DND-41 (cell line): Measurements from ENCODE around the gene GNAZ.

ENCODE experiments used
- ATAC-seq: fragments of 200-7000 bp; cut with Tn5 transposase; 3 replicates; pipeline ENCODE4 v1.9.1; 2021; ENCODE audit warnings: low read depth; ENCODE audit not compliant: insufficient read depth
- DNase-seq: peaks from one replicate; pipeline ENCODE4 v3.0.0-alpha.2; 2020
- H2AFZ ChIP-seq: 2 replicates; pipeline ENCODE4 v1.6.0; 2012; ENCODE audit warnings: low read depth, low read length
- H3K27ac ChIP-seq: 2 replicates; pipeline ENCODE4 v1.5.1; 2012; ENCODE audit warnings: low read length, inconsistent platforms
- H3K27me3 ChIP-seq: fragments of 200-600 bp; sonication (generic); 2 replicates; pipeline ENCODE4 v1.6.0; 2012; ENCODE audit warnings: low read length, mild to moderate bottlenecking, inconsistent platforms; ENCODE audit not compliant: insufficient read depth, poor library complexity
- H3K36me3 ChIP-seq: 2 replicates; pipeline ENCODE4 v1.5.1; 2012; ENCODE audit warnings: low read length, inconsistent platforms; ENCODE audit not compliant: insufficient read depth
- H3K4me1 ChIP-seq: 2 replicates; pipeline ENCODE4 v1.5.1; 2012; ENCODE audit warnings: mild to moderate bottlenecking, low read length; ENCODE audit not compliant: insufficient read depth
- H3K4me2 ChIP-seq: 2 replicates; pipeline ENCODE4 v1.6.0; 2012; ENCODE audit warnings: mild to moderate bottlenecking, moderate library complexity, low read length, inconsistent platforms; ENCODE audit not compliant: insufficient read depth
- H3K4me3 ChIP-seq, 2 experiments: fragments of 200-600 bp in 1 of 2; shearing (Covaris generic) in 1 of 2; 2 replicates each; pipeline ENCODE4 v1.5.1; 2012 to 2016; ENCODE audit warnings: inconsistent platforms in 2 of 2, low read length in 2 of 2, mild to moderate bottlenecking in 2 of 2, low read depth in 1 of 2, moderate library complexity in 1 of 2
- H3K79me2 ChIP-seq: 2 replicates; pipeline ENCODE4 v1.6.0; 2012; ENCODE audit warnings: low read length, inconsistent platforms; ENCODE audit not compliant: insufficient read depth
- H3K9ac ChIP-seq: 2 replicates; pipeline ENCODE4 v1.6.0; 2012; ENCODE audit warnings: low read depth, mild to moderate bottlenecking, inconsistent platforms, low read length, moderate library complexity
- H3K9me3 ChIP-seq: 2 replicates; pipeline ENCODE4 v1.5.1; 2012; ENCODE audit warnings: low read length, moderate library complexity, mild to moderate bottlenecking, inconsistent platforms; ENCODE audit not compliant: insufficient read depth, severe bottlenecking
- H4K20me1 ChIP-seq: 2 replicates; pipeline ENCODE4 v1.6.0; 2012; ENCODE audit warnings: low read length; ENCODE audit not compliant: insufficient read depth
- EZH2 ChIP-seq: IDR thresholded peaks from 3 replicates; pipeline ENCODE4 v1.6.1; 2012; ENCODE audit warnings: borderline replicate concordance, low read depth, mild to moderate bottlenecking, moderate library complexity, low read length, inconsistent platforms; ENCODE audit not compliant: severe bottlenecking
- TF ChIP-seq, protein P1 (sequence below): IDR thresholded peaks from 2 replicates; pipeline ENCODE4 v1.5.1; 2012; ENCODE audit warnings: borderline replicate concordance, low read length, moderate library complexity, mild to moderate bottlenecking; ENCODE audit not compliant: poor library complexity, severe bottlenecking; ENCODE audit errors: extremely low read depth

GNAZ gene

DNA sequence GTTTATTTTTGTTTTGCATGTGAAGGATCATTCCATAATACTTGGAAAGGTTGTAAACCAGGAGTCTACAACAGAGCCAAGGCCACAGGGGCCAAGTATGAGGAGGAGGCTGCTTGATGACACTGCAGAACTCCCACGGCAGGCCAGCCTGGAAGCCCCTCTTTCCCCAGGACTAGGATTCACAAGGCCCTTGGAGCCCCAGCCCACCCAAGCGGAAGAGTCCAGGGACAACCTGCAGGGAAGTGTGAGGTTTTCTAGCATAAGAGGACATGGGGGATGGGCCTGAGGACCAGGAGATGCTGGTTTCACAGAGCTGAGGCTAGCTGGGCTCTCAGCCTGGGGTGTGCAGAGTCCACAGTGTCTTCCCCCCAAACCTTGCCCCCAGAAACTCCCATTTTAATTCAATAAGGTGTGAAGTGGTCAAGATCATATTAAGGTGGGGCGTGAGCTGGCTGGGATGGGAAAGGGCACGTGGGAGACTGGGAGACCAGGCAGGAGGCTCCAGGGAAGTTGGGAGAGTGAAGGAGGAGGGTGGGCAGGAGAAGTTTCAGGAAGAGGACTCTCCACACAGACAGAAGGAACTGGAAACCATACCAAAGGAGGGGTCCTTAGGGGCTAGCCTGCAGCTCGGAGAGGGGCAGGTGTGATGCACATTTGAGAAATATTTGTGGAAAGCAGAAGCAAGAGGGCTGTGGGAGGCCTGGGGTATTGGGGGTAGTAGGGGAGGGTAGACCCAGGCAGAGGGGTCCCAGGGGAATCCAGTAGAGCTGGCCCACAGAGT, 12.4 kb downstream of the GNAZ start:
- H3K4me3 ChIP-seq, result no peak overlapping the region
- no peak overlapping the region for H3K4me2 ChIP-seq
- no peaks in the 10 kb centered on the region for H3K79me2 ChIP-seq
- DNase-seq (no peak), ATAC-seq (no peak)
- no peaks in the 10 kb centered on the region for H3K36me3 ChIP-seq
- H4K20me1 ChIP-seq, result peaks cover 16% of the 10 kb centered on the region
- H3K9me3 ChIP-seq, result no peaks in the 10 kb centered on the region
- H3K4me1 ChIP-seq, result peaks cover 7% of the 10 kb centered on the region
- TF ChIP-seq, protein P1, sequence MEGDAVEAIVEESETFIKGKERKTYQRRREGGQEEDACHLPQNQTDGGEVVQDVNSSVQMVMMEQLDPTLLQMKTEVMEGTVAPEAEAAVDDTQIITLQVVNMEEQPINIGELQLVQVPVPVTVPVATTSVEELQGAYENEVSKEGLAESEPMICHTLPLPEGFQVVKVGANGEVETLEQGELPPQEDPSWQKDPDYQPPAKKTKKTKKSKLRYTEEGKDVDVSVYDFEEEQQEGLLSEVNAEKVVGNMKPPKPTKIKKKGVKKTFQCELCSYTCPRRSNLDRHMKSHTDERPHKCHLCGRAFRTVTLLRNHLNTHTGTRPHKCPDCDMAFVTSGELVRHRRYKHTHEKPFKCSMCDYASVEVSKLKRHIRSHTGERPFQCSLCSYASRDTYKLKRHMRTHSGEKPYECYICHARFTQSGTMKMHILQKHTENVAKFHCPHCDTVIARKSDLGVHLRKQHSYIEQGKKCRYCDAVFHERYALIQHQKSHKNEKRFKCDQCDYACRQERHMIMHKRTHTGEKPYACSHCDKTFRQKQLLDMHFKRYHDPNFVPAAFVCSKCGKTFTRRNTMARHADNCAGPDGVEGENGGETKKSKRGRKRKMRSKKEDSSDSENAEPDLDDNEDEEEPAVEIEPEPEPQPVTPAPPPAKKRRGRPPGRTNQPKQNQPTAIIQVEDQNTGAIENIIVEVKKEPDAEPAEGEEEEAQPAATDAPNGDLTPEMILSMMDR, result no peak
- TF ChIP-seq EZH2, result no peak
- no peak overlapping the region for H3K27ac ChIP-seq
- H3K9ac ChIP-seq, result no peak overlapping the region
- no peak overlapping the region for H2AFZ ChIP-seq
- H3K27me3 ChIP-seq, result no peaks in the 10 kb centered on the region

DNA sequence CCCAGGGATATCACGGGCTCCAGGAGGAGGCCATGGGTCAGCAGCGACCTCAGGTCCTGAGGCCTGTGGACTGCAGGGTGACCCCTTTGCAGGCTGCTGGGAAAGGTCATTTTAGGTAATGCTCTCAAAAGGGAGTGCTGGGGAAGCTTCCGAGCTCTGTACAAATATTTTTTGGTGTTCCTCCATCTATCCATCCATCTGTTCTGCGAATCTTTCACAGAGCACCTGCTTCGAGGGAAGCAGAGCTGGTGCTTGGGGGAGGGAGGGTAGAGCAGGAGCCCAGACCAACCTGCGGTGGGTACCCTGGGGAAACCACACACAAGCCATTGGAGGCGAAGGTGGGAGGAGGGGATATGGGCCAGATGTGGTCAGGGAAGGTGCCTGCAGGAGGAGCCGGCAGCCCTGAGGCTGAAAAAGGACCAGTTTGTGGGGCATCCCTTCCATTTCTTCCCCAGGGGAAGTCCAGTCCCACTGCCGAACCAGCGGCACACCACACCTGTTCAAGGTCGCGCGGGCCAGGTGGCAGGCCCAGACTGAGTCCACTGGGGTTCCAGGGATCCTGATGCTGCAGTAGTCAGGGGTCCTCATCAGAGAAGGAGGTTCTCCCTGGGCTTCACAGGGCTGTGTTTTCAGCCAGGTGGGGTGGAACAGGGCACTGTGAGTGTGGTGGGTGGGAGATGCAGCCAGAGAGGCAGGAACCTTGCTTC, 13.1 kb downstream of the GNAZ start:
- Histone ChIP-seq H3K9ac (no peak overlapping the region), H3K27me3 (no peaks in the 10 kb centered on the region), H3K4me1 (peaks cover 10% of the 10 kb centered on the region), H2AFZ (no peak overlapping the region), H3K27ac (no peak overlapping the region), H3K9me3 (no peaks in the 10 kb centered on the region), H3K36me3 (no peaks in the 10 kb centered on the region), H3K4me2 (no peak overlapping the region), H3K4me3 (no peak overlapping the region), H3K79me2 (no peaks in the 10 kb centered on the region), H4K20me1 (peaks cover 17% of the 10 kb centered on the region)
- ATAC-seq, result no peak
- DNase-seq, result no peak
- no peak for TF ChIP-seq EZH2
- TF ChIP-seq, protein P1, result no peak

DNA sequence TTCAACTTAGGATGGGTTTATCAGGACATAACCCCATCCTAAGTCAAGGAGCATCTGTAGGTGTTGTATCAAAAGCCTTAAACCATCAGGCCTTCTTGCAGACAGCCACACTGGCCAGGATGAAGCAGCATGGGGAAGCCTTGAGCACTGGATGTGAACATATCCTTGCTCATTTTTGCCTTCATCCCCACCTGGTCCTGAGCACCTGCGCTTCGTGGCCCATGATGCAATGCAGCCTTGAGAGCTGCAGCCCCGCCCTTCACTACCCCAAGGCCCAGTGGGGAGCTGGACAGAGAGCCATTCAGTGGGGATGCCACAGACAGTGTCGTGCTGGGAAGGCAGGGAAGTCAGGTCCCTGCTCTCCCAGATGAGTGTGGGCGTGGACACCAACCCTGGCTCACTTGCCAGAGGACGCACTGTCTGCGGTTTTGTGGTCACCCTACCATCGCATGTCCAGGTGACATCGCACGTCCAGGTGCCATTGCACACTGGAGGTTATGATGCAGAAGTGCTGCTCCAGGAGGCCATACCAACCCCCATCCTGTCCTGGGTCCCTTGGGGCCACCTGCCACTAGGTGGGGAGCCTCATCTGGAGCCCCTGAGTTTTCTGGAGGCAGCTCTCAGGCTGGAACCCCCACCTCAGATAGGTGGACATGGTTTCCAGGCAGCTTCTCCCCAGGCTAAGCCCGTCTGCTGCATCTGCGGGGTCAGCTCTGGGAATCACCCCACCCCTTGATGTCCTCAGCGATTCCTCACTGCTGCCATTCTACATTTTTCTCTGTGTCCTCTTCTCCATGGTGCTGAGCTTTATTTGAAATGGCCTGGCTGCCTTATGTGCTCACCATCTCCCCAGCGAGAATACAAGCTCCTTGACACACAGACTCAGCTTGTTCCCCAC, 14.4 kb downstream of the GNAZ start:
- Histone ChIP-seq H3K9ac (no peak overlapping the region), H3K79me2 (no peaks in the 10 kb centered on the region), H3K36me3 (no peaks in the 10 kb centered on the region), H3K4me3 (no peak overlapping the region), H3K9me3 (no peaks in the 10 kb centered on the region), H3K4me2 (no peak overlapping the region), H4K20me1 (peaks cover 22% of the 10 kb centered on the region), H2AFZ (no peak overlapping the region), H3K27me3 (no peaks in the 10 kb centered on the region), H3K27ac (no peak overlapping the region), H3K4me1 (peaks cover 10% of the 10 kb centered on the region)
- TF ChIP-seq, protein P1, result no peak
- TF ChIP-seq EZH2, result no peak
- DNase-seq (no peak), ATAC-seq (no peak)
